Right lobe of liver (tissue), 6 donors: ENCODE data around the gene LRMDA. TPM values are rescaled to one million over a fixed set of nuclear protein-coding genes. Genes with fewer than 3 reads are reported as not detected.
A peak's percentile ranks its signal among the peaks of the same experiment; 100 is the strongest.

ENCODE experiments used
- ATAC-seq, 4 donors: fragments of 200-7000 bp; cut with Tn5 transposase; one replicate each; pipeline ENCODE4 v1.9.1; 2020; ENCODE audit warnings: mild to moderate bottlenecking in 4 of 4, moderate library complexity in 4 of 4
- DNase-seq, 3 donors: peaks; one replicate each; pipeline ENCODE4 v3.0.0-alpha.2; 2020
- H3K27ac ChIP-seq, 3 donors: fragments of 200-600 bp; one replicate each; pipeline ENCODE4 v1.8.0; 2022
- H3K27me3 ChIP-seq, 2 donors: fragments of 200-600 bp; one replicate each; pipeline ENCODE4 v1.8.0; 2022
- H3K36me3 ChIP-seq, 4 donors: fragments of 200-600 bp; sonication (generic) in 1 of 4; one replicate each; pipeline versions ENCODE4 v1.5.1 to v1.8.0; 2017 to 2022; ENCODE audit warnings: control low read depth in 1 of 4
- H3K4me1 ChIP-seq, 4 donors: fragments of 200-600 bp; sonication (generic) in 1 of 4; one replicate each; pipeline versions ENCODE4 v1.5.1 to v1.8.0; 2017 to 2022; ENCODE audit warnings: control low read depth in 1 of 4
- H3K4me3 ChIP-seq, 3 donors: fragments of 200-600 bp; one replicate each; pipeline ENCODE4 v1.8.0; 2022
- H3K9me3 ChIP-seq, 4 donors: fragments of 200-600 bp; sonication (generic) in 1 of 4; one replicate each; pipeline versions ENCODE4 v1.5.1 to v1.8.0; 2017 to 2022; ENCODE audit warnings: control low read depth in 1 of 4
- POLR2A ChIP-seq: fragments of 450-650 bp; IDR thresholded peaks from one replicate; pipeline ENCODE4 v1.6.1; 2017; ENCODE audit warnings: antibody characterized with exemption, mild to moderate bottlenecking
- WGBS: methylation state at CpG from one replicate; pipeline ENCODE4 v1.1.6; 2018; ENCODE audit warnings: low coverage, low lambda C conversion rate; ENCODE audit not compliant: insufficient coverage; ENCODE audit errors: missing lambda C conversion rate; 5-methylcytosine and 5-hydroxymethylcytosine counted together
- intact Hi-C, 2 donors: fragments of 100-400 bp; cut with DNase I; formaldehyde crosslinking; loops; one replicate each; pipeline versions ENCODE4 v1.11.2 to v1.14.1; 2022
- total RNA-seq, 6 experiments: library from RNA; depleted of rRNA in 2 of 6; stranded (reverse); fragments of >200 nt in 2 of 6; fragmentation: NEBNext Ultra II Directional in 3 of 6; extraction: Animal tissue kit (Norgen Biotek cat#: 25700) in 3 of 6; gene quantifications; one replicate each; pipeline versions ENCODE4 v1.1.0 to v1.2.4, GENCODE V29; 2016 to 2023
- TF ChIP-seq, protein P1 (sequence below), 4 donors: fragments of 200-600 bp in 3 of 4; fragments of 450-650 bp in 1 of 4; IDR thresholded peaks; one replicate each; pipeline versions ENCODE4 v1.5.1 to v1.8.0; 2016 to 2022; ENCODE audit warnings: antibody characterized with exemption in 4 of 4, mild to moderate bottlenecking in 2 of 4
- donor health status: DM: no; HTN: yes; CAD: no.
- donor health status: DM: no; HTN: no; CAD: no.
- donor health status: DM: no; HTN: no; CAD: no.
- donor health status: DM: no; HTN: yes; CAD: no.
- donor health status: DM: no; HTN: yes; CAD: no.

LRMDA gene
- total RNA-seq, 6 experiments from 2014 or later, result 9.9 to 19.9 (median 16.3) TPM

DNA sequence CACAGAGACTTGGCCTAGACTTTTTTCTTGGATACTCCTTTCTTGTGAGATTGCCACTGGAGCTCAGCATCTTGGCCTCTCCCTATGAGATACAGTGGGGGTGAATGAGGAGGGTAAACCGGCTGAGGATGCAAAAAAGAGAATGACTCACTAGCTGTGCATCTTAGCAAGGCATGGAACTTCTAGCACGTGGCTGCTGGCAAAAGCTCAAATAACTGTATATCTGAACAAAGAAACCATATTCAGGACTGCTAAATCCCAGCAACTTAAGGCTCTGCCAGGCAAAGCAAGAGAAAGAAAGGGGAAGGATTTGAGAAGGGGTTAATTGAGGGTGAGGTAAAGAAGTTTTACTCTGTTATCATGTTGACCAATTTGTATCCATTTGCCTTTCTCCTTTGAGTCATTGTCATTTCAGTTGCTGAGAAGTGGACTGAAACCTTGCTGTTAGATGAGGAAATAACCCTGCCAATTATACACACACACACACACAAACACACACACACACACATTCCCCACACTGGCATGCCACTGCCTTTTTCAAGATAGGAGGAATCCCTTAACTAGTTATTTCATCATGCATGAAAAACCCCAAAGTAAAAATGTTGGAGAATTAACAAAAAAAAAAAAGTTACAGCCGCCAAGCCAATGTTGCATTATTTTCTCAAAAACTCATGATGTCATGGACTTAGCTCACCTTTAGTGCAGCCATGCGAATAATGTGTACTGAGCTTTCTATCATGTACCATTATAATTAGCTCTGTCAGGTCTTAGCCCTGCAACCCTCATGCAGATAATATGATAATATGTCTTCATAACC lies 997.3 kb downstream of the LRMDA start:
- Histone ChIP-seq H3K27me3 (no peaks in the 10 kb centered on the region), H3K9me3 (no peaks in the 10 kb centered on the region), H3K27ac (no peak overlapping the region), H3K4me3 (no peak overlapping the region), H3K4me1 (no peaks in the 10 kb centered on the region), H3K36me3 (no peaks in the 10 kb centered on the region)
- no peak for TF ChIP-seq POLR2A
- TF ChIP-seq, protein P1, sequence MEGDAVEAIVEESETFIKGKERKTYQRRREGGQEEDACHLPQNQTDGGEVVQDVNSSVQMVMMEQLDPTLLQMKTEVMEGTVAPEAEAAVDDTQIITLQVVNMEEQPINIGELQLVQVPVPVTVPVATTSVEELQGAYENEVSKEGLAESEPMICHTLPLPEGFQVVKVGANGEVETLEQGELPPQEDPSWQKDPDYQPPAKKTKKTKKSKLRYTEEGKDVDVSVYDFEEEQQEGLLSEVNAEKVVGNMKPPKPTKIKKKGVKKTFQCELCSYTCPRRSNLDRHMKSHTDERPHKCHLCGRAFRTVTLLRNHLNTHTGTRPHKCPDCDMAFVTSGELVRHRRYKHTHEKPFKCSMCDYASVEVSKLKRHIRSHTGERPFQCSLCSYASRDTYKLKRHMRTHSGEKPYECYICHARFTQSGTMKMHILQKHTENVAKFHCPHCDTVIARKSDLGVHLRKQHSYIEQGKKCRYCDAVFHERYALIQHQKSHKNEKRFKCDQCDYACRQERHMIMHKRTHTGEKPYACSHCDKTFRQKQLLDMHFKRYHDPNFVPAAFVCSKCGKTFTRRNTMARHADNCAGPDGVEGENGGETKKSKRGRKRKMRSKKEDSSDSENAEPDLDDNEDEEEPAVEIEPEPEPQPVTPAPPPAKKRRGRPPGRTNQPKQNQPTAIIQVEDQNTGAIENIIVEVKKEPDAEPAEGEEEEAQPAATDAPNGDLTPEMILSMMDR (IDR thresholded peaks at IDR 0.05), result no peak
- ATAC-seq (no peak), DNase-seq (no peak)
- intact Hi-C loops, result no loop called here
- 68% methylated on average over 4 of the region's 4 CpGs for WGBS

DNA sequence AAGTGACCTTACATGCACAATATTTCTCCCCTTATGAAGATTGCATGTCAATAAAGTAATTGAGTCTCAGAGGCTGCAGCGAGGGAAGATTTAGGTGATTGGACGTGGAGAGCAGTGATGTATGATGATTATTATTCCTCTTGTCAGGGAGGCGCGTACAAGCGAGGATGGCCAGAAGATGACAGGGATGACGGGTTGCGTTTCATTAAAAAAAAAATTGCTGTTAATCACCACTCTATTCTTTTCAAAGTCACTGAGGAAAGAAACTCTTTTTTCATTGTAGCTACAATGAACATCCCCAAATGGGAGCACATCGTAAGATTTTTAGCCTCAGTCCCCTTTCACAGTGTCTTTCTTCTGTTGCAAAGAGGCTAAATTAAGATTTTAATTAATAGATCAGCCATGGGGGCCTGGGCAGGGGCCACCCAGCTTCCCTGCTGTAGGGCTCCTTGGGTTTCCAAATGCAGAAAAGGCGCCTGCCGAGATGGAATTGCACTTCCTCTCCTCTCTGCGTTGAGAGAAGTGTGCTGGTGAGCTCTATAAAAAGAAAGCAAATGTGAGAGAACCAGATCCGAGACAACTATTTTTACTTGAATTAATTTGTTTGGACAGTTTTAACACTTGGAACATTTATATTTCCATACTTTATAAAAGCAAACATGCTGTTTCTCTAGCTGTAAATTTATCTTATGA lies 998.1 kb downstream of the LRMDA start:
- H3K4me3 ChIP-seq, result no peak overlapping the region
- H3K4me1 ChIP-seq, result no peaks in the 10 kb centered on the region
- no peaks in the 10 kb centered on the region for H3K9me3 ChIP-seq
- DNase-seq, result no peak
- 78% methylated on average over 11 of the region's 12 CpGs for WGBS
- TF ChIP-seq POLR2A, result no peak
- TF ChIP-seq, protein P1 (IDR thresholded peaks at IDR 0.05), result no peak
- no peaks in the 10 kb centered on the region for H3K36me3 ChIP-seq
- no peaks in the 10 kb centered on the region for H3K27me3 ChIP-seq
- H3K27ac ChIP-seq, result no peak overlapping the region
- intact Hi-C loops, result no loop called here
- peak in 1 of 4 donors; percentile 33 for ATAC-seq

DNA sequence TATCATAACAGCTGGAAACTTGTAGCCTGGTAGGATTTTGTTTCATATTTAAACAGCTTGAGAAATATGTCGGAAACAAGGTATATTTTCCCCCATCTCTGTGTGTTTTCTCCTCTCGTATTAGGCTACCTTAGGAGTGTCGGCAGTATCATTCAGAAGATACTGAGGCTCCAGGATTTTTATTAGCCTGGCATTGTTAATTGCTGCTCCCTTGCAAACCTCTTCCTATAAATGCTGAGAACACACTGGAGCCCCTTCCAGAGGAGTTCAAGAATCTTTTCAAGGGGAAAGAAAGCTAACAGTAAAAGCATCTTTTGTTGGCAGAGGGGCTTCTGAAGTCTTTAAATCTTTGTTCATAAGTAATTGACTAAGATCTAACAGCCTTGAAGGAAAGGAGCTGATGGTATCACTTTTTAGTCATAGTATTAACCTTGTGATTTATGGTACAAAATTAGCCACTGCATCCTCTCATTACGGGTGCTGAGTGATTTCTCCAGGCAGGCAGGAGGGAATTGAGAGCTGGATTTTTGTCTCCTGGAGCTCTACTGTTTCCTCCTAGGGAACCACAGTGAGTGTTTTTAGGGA lies 998.7 kb downstream of the LRMDA start:
- Histone ChIP-seq H3K27me3 (no peaks in the 10 kb centered on the region), H3K4me1 (no peaks in the 10 kb centered on the region), H3K27ac (no peak overlapping the region), H3K9me3 (no peaks in the 10 kb centered on the region), H3K4me3 (no peak overlapping the region), H3K36me3 (no peaks in the 10 kb centered on the region)
- DNase-seq, result no peak
- ATAC-seq, result no peak
- intact Hi-C loops, result no loop called here
- TF ChIP-seq, protein P1 (IDR thresholded peaks at IDR 0.05), result no peak
- no peak for TF ChIP-seq POLR2A
- WGBS, result 47% methylated on average over 4 of the region's 4 CpGs

DNA sequence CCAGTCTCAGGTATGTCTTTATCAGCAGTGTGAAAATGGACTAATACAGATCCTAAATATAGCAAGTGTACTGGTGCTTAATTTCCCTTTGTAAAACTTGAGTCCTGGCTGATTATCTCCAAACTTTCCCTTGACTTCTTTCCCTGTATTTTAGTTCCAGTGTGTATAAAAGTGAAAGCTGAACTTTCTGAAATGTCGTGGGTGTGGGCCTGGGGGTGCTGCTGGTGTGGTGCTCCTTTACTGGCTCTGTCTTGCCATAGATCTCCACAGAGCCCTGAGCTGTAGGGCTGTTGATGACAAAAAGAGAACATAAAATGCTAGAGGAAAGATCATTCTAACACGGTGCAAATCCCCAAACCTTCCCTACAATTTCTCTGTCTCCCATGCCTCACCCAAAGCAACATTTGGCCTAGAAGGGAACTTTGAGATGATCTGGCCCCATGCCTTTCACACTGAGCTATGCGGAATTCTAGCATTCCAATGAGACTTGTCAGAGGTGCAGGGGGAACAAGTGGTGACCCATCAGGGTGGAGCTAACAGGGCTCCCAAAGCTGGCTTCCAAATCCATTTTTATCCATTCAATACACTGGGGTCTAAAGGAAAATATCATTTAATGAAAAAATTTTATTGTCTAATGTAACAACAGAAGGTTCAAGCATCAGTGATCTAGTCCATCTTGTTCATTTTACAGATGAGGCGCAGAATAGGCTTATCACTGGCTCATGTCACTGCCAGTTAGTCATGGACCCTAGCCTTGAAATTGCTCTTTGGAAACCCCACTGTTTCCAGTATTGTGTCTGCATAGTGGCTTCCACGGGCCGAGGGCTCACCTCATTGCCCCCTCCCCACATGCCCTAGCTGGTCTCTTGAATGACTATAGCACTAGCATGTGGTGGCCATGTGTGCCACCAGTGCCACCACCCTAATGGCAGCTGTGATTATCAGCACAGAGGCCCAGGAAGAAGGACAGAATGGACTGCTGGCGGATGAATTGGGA lies 1000.9 kb downstream of the LRMDA start:
- H3K27ac ChIP-seq, result no peak overlapping the region
- 82% methylated on average over 7 of the region's 7 CpGs for WGBS
- no peak overlapping the region for H3K4me3 ChIP-seq
- TF ChIP-seq, protein P1 (IDR thresholded peaks at IDR 0.05), result no peak
- TF ChIP-seq POLR2A, result no peak
- H3K9me3 ChIP-seq, result no peaks in the 10 kb centered on the region
- no peaks in the 10 kb centered on the region for H3K36me3 ChIP-seq
- H3K4me1 ChIP-seq, result no peaks in the 10 kb centered on the region
- H3K27me3 ChIP-seq, result no peaks in the 10 kb centered on the region
- peak in 1 of 4 donors; percentile 38 for ATAC-seq
- intact Hi-C loops, result no loop called here
- DNase-seq, result no peak
